ENCODE measurements around the gene SLIT3.

Gene SLIT3

DNA sequence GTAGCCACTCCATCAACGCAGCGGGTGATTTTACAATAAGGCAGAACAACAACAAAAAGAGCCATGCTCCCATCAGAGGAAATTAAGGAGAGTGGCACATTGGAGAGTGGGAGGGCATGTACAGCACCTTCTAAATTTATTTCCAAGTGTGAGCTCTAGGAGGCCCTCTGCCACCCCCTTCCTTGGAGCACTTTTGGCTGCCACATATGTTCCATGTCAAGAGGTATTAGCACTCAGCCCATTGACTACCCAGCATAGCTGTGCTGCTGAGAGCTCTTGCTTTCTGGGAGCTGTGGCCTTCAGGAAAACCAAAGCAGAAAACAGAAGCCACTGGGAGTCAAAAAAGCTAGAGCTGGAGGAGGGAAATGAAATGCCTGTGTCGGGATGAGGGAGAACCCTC is 521.6 kb downstream of the SLIT3 start:
- Histone ChIP-seq H3K9ac (ENCODE audit: low read depth, low read length, poor library complexity, severe bottlenecking) (no peak overlapping the region), H3K79me2 (ENCODE audit: insufficient read depth, low read length) (no peaks in the 10 kb centered on the region), H3F3A (ENCODE audit: low read depth) (no peaks in the 10 kb centered on the region), H3K4me3 (ENCODE audit: low read length, poor library complexity, severe bottlenecking) (no peak overlapping the region), H3K4me1 (ENCODE audit: insufficient read depth, low read length, poor library complexity, severe bottlenecking) (peaks cover 11% of the 10 kb centered on the region), H3K9me2 (replicated peaks; ENCODE audit: low read depth, low read length) (no peaks in the 10 kb centered on the region), H3K36me3 (ENCODE audit: insufficient read depth, low read length) (no peaks in the 10 kb centered on the region), H3K9me3 (ENCODE audit: insufficient read depth, low read depth, low read length) (no peaks in the 10 kb centered on the region), H4K20me1 (ENCODE audit: insufficient read depth, low read length, poor library complexity, severe bottlenecking) (no peaks in the 10 kb centered on the region), H3K27me3 (ENCODE audit: insufficient read depth, low read length, poor library complexity, severe bottlenecking) (no peaks in the 10 kb centered on the region), H2AFZ (ENCODE audit: low read length) (no peak overlapping the region), H3K4me2 (ENCODE audit: low read depth, low read length, poor library complexity, severe bottlenecking) (no peak overlapping the region)
- no peak for TF ChIP-seq EZH2phosphoT487 (IDR thresholded peaks at IDR 0.05; ENCODE audit: borderline replicate concordance)
- TF ChIP-seq, protein P1, sequence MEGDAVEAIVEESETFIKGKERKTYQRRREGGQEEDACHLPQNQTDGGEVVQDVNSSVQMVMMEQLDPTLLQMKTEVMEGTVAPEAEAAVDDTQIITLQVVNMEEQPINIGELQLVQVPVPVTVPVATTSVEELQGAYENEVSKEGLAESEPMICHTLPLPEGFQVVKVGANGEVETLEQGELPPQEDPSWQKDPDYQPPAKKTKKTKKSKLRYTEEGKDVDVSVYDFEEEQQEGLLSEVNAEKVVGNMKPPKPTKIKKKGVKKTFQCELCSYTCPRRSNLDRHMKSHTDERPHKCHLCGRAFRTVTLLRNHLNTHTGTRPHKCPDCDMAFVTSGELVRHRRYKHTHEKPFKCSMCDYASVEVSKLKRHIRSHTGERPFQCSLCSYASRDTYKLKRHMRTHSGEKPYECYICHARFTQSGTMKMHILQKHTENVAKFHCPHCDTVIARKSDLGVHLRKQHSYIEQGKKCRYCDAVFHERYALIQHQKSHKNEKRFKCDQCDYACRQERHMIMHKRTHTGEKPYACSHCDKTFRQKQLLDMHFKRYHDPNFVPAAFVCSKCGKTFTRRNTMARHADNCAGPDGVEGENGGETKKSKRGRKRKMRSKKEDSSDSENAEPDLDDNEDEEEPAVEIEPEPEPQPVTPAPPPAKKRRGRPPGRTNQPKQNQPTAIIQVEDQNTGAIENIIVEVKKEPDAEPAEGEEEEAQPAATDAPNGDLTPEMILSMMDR (conservative IDR thresholded peaks at IDR 0.05; ENCODE audit: low read length) = no peak

GRCh38 chr5:168778536-168778935 is 522.4 kb downstream of the SLIT3 start:
- H4K20me1 ChIP-seq (ENCODE audit: insufficient read depth, low read length, poor library complexity, severe bottlenecking) = no peaks in the 10 kb centered on the region
- no peaks in the 10 kb centered on the region for H3K79me2 ChIP-seq (ENCODE audit: insufficient read depth, low read length)
- TF ChIP-seq EZH2phosphoT487 (IDR thresholded peaks at IDR 0.05; ENCODE audit: borderline replicate concordance) = no peak
- no peak overlapping the region for H3K4me2 ChIP-seq (ENCODE audit: low read depth, low read length, poor library complexity, severe bottlenecking)
- H3K36me3 ChIP-seq (ENCODE audit: insufficient read depth, low read length) = no peaks in the 10 kb centered on the region
- H3K9me3 ChIP-seq (ENCODE audit: insufficient read depth, low read depth, low read length) = no peaks in the 10 kb centered on the region
- H3K9me2 ChIP-seq (replicated peaks; ENCODE audit: low read depth, low read length) = no peaks in the 10 kb centered on the region
- no peaks in the 10 kb centered on the region for H3F3A ChIP-seq (ENCODE audit: low read depth)
- H3K4me3 ChIP-seq (ENCODE audit: low read length, poor library complexity, severe bottlenecking) = no peak overlapping the region
- H2AFZ ChIP-seq (ENCODE audit: low read length) = no peak overlapping the region
- H3K27me3 ChIP-seq (ENCODE audit: insufficient read depth, low read length, poor library complexity, severe bottlenecking) = no peaks in the 10 kb centered on the region
- no peak overlapping the region for H3K9ac ChIP-seq (ENCODE audit: low read depth, low read length, poor library complexity, severe bottlenecking)
- H3K4me1 ChIP-seq (ENCODE audit: insufficient read depth, low read length, poor library complexity, severe bottlenecking) = peaks cover 5% of the 10 kb centered on the region

DNA sequence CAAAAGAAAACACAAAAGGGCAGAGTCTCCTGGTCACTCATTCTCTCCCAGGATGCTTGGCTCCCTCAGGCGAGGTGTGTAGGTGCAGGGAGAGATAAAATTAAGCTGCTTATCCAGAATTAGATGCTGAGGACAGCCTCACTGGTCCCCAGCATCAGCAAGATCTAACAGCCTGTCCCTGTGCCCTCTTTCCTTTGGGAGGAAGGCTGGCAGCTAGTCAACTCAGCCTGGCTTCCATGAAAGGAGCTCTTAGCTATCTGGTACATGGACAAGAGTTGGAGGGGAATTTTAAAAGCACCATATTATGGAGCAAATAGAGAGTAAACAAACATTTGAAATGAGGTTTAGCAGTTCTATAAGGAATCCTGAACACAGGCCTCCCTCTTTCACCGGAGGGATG is 523.3 kb downstream of the SLIT3 start:
- Histone ChIP-seq H3K9me3 (ENCODE audit: insufficient read depth, low read depth, low read length) (no peaks in the 10 kb centered on the region), H3K36me3 (ENCODE audit: insufficient read depth, low read length) (no peaks in the 10 kb centered on the region), H2AFZ (ENCODE audit: low read length) (no peak overlapping the region)

DNA sequence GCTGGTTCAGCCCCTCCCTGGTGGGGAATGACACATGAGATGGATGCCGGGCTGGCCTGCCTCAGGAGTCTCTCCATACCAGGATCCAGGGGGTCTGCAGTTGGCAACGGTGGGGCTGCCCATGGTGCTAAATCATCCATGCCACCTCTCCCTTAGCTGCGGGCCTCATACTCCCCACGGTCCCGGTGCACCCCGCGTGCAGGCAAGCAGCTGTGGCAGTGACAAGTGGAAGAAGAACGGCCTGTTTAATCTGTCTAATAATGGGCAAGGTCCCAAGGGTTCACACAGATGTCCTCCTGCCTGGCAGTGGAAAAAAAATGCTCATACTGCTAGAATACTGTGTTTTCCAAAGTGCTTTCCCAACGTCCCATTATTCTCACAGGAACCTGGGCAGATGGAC is 524.9 kb downstream of the SLIT3 start:
- Histone ChIP-seq H3K36me3 (ENCODE audit: insufficient read depth, low read length) (no peaks in the 10 kb centered on the region), H3K4me2 (ENCODE audit: low read depth, low read length, poor library complexity, severe bottlenecking) (no peak overlapping the region), H3K4me3 (ENCODE audit: low read length, poor library complexity, severe bottlenecking) (no peak overlapping the region), H3F3A (ENCODE audit: low read depth) (no peaks in the 10 kb centered on the region), H3K9me3 (ENCODE audit: insufficient read depth, low read depth, low read length) (no peaks in the 10 kb centered on the region), H3K9ac (ENCODE audit: low read depth, low read length, poor library complexity, severe bottlenecking) (no peak overlapping the region), H3K27me3 (ENCODE audit: insufficient read depth, low read length, poor library complexity, severe bottlenecking) (no peaks in the 10 kb centered on the region), H3K9me2 (replicated peaks; ENCODE audit: low read depth, low read length) (no peaks in the 10 kb centered on the region), H2AFZ (ENCODE audit: low read length) (no peak overlapping the region), H4K20me1 (ENCODE audit: insufficient read depth, low read length, poor library complexity, severe bottlenecking) (no peaks in the 10 kb centered on the region), H3K4me1 (ENCODE audit: insufficient read depth, low read length, poor library complexity, severe bottlenecking) (peaks cover 2% of the 10 kb centered on the region), H3K79me2 (ENCODE audit: insufficient read depth, low read length) (no peaks in the 10 kb centered on the region)
- TF ChIP-seq EZH2phosphoT487 (IDR thresholded peaks at IDR 0.05; ENCODE audit: borderline replicate concordance) = no peak
- TF ChIP-seq, protein P1 (conservative IDR thresholded peaks at IDR 0.05; ENCODE audit: low read length) = no peak

More for the DNA sequence above, 523.3 kb downstream of the SLIT3 start:
- no peaks in the 10 kb centered on the region for H3K79me2 ChIP-seq (ENCODE audit: insufficient read depth, low read length)
- no peaks in the 10 kb centered on the region for H3F3A ChIP-seq (ENCODE audit: low read depth)
- H3K4me3 ChIP-seq (ENCODE audit: low read length, poor library complexity, severe bottlenecking) = no peak overlapping the region
- H3K27me3 ChIP-seq (ENCODE audit: insufficient read depth, low read length, poor library complexity, severe bottlenecking) = no peaks in the 10 kb centered on the region
- no peaks in the 10 kb centered on the region for H4K20me1 ChIP-seq (ENCODE audit: insufficient read depth, low read length, poor library complexity, severe bottlenecking)
- H3K4me2 ChIP-seq (ENCODE audit: low read depth, low read length, poor library complexity, severe bottlenecking) = no peak overlapping the region
- H3K9me2 ChIP-seq (replicated peaks; ENCODE audit: low read depth, low read length) = no peaks in the 10 kb centered on the region
- TF ChIP-seq, protein P1 (conservative IDR thresholded peaks at IDR 0.05; ENCODE audit: low read length) = no peak
- TF ChIP-seq EZH2phosphoT487 (IDR thresholded peaks at IDR 0.05; ENCODE audit: borderline replicate concordance) = no peak
- H3K4me1 ChIP-seq (ENCODE audit: insufficient read depth, low read length, poor library complexity, severe bottlenecking) = peaks cover 7% of the 10 kb centered on the region
- no peak overlapping the region for H3K9ac ChIP-seq (ENCODE audit: low read depth, low read length, poor library complexity, severe bottlenecking)

All from Loucy (cell line).